ENCODE results near the gene KCNJ15.

KCNJ15 gene

GRCh38 chr21:38299671-38300070 lies 42.9 kb downstream of the KCNJ15 start:
- DNase-seq (ENCODE audit: low read depth) = no peak

DNA sequence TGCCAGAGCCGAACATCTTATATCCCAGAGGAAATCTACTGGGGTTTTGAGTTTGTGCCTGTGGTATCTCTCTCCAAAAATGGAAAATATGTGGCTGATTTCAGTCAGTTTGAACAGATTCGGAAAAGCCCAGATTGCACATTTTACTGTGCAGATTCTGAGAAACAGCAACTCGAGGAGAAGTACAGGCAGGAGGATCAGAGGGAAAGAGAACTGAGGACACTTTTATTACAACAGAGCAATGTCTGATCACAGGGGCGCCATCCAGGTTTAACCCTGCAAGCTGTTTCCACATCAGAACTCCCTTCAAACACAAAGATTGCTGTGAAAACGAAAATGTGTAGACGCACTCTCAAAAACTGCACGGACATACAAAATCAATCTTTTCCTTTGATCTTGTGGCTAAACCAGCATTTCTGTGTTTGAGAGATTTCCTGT lies 43.4 kb downstream of the KCNJ15 start:
- DNase-seq (ENCODE audit: low read depth) = no peak

DNA sequence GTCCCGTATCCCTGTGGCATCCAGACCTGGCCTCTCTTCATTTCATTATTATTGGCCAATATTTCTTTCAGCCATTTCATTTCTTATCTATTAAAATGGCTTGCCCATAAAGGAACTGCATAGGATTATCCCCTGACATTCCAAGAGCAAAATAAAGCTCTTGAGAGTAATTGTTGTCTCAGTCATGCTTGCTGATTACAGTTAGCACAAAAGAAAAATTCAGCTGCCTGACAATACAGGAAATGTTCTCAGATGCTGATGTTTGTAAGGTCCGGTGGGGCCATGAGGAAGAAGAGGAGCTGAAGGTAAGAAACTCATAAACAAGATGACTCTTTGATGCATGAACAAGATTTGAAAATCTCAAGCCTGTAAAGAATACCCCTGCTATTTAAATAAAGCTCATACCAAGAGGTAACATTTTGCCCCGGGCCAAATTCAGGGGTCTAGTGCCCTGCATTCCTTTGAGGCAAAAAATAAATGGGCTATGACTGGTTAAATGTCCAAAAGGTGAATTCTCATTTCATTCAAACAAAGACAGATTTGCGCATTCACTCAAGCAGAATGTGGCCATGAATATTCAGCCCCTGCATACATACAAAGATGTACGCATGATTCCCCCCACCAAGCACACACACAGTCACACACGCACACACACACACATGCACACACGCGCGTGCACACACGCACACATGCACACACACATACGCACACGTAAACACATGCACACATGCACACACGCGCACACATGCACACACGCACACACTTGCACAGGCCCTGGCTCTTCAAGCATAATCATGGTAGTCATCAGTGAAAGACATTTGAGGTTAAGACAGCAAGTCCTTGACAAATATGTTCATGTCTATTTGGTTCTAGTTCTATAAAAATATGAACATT lies 44.8 kb downstream of the KCNJ15 start:
- DNase-seq (ENCODE audit: low read depth) = no peak

GRCh38 chr21:38303300-38303699 lies 46.5 kb downstream of the KCNJ15 start:
- DNase-seq (ENCODE audit: low read depth) = peak; percentile 55

- peak; percentile 73 for DNase-seq (ENCODE audit: low read depth)
Measured at GRCh38 chr21:38306433-38307141, 49.8 kb downstream of the KCNJ15 start.

DNA sequence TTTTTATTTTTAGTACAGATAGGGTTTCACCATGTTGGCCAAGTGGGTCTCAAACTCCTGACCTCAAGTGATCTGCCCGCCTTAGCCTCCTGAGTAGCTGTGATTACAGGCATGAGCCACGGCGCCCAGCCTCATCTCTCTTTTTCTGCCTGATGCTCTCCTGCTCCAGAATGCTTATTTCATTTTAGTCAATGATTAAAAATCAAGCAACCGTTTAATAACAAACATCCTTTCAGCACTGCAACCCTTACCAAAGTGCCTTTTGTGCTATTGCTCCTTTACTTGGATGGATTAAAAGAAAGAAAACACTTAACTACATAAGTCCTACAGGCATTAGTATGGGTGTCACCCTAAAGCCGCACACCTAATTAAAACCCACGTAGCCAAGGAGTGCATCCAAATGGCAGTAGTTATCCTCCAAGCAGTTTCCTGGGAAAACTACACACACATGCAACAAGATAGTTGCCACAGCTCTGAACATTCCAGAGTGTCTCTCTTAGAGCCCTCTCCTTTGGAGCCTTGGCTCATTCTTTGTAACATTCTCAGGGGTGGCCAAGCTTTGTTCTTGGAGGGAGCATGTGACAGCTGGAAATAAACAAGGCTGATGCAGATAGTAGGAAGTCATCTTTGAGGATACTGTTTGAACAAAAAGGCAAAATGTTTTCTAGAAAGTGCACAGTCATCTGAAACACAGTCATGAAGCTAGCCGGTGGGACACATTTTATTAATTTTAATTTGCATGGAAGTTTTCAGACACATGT lies 51.2 kb downstream of the KCNJ15 start:
- no peak for DNase-seq (ENCODE audit: low read depth)

GRCh38 chr21:38308532-38309119 lies 51.8 kb downstream of the KCNJ15 start:
- no peak for DNase-seq (ENCODE audit: low read depth)

DNA sequence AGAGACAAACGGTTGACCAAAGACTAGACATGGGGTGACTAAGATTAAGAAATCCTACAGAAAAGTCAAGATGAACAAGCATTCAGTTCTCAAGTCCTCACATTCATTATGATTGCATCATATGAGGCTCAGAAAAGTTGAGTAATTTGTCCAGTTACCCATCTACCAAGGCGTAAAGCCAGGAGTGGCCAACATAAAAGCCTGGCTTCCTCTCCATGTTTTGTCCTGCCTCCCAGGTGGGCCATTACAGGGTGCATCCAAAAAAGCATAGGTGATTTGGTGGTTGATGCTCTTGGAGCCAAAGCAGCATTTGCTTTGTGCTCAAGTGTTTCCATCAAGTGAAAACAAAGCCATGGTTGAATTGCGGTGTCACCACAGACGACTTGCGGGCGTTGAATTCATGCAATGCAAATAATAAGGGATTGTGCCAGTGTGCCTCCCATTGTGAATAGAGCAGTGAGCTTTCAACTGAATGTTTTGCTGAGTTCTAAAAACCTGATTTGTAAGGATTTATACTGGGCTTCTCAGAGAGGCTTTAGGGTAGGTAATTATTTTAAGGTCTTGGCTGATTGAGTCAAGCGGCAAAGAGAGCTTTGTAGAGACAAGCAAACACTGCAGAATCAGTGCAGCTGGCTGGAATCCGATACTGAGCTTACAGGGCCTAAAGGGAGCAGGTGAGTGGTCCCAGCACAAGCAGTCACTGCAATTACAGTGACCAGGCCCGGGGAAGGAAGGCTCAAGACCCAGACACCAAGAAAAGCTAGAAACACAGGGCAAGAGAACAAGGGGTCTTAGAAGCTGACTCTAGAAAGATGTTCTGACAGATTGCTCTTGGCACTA lies 54.1 kb downstream of the KCNJ15 start:
- peak; percentile 46 for DNase-seq (ENCODE audit: low read depth)

GRCh38 chr21:38311765-38312164 lies 55.0 kb downstream of the KCNJ15 start:
- no peak for DNase-seq (ENCODE audit: low read depth)

DNA sequence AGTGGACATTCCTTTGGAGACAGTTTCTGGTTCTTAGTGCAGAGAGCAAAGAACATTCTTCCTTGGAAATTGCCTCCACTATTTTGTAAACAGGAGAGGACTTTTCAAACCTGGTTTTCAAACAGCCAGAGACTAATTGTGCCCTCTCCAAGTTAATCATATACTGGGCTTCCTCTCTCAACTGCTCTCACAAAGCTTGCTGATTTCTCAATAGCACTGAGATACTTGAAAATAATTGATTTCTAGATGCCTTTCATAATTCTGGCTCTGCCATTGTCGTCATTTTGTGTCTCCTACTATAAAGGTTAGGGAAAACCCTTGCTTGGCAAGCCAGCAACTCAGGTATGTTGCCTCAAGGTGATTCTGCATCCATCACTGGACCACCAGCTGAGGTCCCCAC lies 56.0 kb downstream of the KCNJ15 start:
- no peak for DNase-seq (ENCODE audit: low read depth)

DNA sequence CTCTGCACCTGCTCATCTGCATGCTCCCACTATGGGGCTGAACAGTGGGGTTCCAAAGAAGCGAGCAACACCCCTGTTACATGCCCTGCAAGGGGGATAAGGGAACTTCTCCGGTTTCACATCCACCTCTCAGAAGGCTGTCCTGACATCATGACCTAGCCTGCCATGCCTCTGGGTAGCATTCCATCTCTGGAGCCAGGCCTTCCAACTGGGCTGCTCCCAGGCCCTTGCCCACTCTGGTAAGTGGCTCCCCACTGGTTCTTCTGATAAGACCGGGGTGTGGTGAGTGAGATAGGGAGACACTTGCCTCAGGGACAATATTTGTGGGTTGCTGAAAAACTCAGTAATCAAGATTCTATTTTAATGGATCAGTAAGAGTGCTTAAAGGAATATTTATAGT lies 57.8 kb downstream of the KCNJ15 start:
- no peak for DNase-seq (ENCODE audit: low read depth)

- no peak for DNase-seq (ENCODE audit: low read depth)
Measured at GRCh38 chr21:38315122-38315521, 58.3 kb downstream of the KCNJ15 start.

GRCh38 chr21:38319781-38320180 lies 63.0 kb downstream of the KCNJ15 start:
- DNase-seq (ENCODE audit: low read depth) = no peak

DNA sequence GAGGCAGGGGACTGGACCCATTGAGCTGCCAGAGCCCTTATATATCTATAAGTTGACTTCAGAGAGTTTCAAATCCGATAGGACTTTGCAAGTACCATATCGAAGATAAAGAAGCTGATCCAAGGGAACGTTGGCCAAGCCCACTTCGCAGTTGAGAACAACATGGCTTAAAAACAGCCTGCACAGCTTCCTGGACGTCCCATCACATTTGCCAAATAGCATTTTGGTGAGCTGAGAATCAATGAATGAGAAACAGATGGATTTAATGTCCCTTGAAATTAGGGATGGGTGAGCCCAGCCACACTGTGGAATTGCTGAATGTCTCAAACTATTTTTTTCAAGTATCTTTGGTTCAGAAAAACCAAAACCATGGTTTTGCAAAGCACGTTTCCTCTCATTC lies 64.8 kb downstream of the KCNJ15 start:
- DNase-seq (ENCODE audit: low read depth) = no peak

GRCh38 chr21:38322311-38322950 lies 65.6 kb downstream of the KCNJ15 start:
- no peak for DNase-seq (ENCODE audit: low read depth)

DNA sequence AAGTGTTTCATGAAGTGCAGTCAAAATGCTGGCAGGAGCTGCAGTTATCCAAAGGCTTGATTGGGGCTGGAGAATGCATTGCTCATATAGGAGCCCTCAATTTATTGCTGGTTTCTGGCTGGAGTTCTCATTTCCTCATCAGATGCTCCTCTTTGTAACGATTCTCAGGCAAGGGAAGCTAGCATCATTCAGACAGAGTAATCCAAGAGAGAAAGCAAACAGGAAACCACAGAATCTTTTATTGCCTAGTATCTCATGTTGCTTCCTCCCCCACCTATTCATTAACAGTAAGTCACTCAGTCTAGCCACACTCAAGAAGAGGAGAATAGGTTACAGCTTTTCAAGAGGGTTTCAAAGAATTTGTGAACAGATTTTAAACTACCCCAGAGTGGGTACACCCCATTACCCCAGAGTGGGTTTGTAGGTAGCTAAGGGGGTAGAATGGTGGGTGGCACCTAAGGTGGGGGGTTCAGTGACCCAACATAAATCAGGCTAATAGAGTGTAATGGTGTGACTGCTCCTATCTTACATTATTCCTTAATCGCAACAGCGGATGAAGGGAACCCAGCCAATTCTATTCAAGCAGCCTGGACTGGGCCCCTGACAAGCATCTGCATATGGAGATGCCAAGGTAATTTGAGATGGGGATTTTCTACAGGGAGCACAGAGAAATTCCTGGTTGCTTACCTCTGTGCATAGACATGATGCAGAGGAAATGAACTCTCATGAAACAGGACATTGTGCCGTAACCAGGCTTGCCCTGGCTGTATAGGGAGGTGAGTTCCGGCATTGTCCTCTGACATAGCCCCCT lies 67.1 kb downstream of the KCNJ15 start:
- DNase-seq (ENCODE audit: low read depth) = no peak

DNA sequence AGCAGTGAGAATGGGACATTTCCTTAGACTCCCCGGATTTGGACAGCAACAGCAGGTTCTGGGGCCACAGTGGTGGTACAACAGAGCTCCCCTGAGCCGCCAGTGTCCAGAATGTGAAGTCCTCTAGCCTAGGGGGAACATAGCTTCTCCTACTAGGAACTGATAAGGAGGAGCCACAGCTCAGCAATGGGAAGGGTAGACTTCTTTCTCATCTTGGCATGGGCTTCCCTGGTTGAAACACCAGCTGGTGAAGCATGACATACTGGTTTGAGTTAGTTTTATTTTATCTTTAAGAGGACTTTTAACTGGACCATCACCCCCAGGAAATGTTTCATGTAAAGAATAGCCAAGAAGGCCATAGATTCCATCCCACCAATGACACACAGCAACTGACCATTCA lies 68.4 kb downstream of the KCNJ15 start:
- DNase-seq (ENCODE audit: low read depth) = no peak

DNA sequence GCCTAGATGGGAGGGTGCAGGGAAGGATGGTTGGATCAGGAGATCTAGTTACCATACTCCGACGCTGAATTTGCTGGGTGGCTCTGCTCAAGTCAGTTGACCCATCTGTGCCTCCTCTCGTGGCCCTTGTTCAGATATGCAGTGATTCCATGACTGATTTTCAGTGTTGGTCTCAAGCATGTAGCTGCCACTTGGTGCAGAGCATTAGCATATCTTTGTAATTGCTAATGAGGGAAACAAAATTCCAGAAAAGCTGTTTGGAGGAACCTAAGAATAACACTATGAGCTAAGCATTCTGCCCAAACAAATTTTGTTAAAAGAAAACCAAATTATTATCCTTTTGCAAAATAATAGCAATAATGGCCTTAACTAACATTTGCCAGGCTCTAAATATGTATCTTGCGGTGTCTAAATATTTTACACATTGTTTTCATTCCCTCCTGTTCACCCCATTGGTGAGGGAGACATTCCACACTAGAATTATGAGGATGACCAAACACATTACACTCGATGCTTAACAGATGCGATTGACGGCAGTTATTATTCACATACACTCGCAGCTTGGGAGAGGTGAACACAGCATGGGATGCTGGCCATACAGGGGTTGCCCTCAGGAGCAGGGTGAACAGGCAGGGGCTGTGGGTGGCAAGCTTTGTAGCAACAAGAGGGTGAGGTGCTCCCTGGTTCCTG lies 69.1 kb downstream of the KCNJ15 start:
- DNase-seq (ENCODE audit: low read depth) = no peak

DNA sequence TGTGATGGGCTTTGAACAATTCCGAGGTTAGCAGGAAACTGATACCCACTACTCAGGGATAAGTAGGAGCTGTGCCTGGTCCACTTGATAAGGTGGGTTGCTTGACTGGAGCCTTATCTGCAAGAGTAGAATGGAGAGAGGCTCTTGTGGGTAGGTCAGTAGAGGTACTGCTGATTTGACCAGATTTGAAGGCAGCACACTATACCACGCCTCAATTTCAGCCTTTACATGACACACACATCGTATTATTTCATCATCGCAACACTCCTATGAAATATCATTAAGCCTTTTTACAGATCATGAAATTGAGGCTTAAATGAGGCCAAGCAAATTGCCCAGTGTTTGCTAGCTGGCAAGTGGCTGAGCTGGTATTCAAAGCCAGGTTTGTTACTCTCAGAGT lies 69.6 kb downstream of the KCNJ15 start:
- no peak for DNase-seq (ENCODE audit: low read depth)
